ENCODE measurements around the gene FHL3. TPM values are rescaled to one million over a fixed set of nuclear protein-coding genes. Genes with fewer than 3 reads are reported as not detected.

Gene FHL3
- total and polyA plus RNA-seq, 9 of the 15 experiments (the other 6 are each of a cell fraction or from before 2014, with no cell fraction given) = 6.1 to 144 (median 34.1) TPM

DNA sequence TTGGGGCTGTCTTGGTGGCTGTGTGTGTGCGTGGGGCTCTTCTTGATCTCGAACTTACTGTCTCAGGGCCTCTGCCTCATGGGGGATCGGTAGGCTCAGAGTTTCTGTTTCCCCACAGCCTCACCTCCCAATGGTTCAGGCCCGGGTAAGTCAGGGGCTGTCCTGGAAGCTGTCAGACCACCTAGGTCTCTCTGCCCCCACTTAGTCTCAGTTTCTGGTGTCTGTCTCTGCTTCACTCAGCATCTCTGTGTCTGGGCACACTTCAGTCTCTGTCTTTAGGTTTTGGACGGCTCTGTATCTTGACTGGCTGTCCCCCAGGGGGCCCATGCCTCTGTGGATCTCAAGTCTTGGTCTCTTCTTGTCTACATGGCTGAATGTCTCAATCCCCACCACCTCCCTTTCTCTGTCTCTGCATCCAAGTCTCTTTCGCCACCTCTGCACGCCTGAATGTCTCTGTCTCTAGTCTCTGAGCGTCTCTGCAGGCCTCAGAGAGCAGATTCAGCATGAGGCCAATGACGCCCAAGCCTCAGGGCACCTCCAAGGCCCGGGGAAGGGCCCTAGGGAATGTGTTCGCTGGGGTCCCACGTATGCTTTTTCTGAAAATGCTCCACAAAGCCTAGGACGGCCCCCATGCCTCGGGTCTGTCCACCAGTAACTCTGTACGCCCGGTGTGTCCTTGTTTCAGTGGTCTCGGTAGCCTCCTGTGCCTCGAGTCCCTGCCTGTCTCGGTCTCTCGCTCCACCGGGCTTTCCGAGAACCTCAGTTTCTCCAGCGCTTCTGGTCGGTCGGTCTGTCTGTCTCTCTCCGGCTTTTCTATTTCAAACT, 818 bp downstream of the FHL3 start:
- Histone ChIP-seq H3K9ac (ENCODE audit: insufficient read depth in 1 of 2, low read depth in 2 of 2, low read length in 2 of 2) (peak overlapping the region; percentile 86 to 99), H4K20me1 (replicated peaks; ENCODE audit: control insufficient read depth, insufficient read depth, low read length) (0 out of 2 replicates have a peak, but pooled peaks cover 12% of the 10 kb centered on the region), H3K9me3 (replicated peaks; ENCODE audit: control insufficient read depth, insufficient read depth, low read depth, low read length) (no peaks in the 10 kb centered on the region), H3K9me1 (ENCODE audit: control insufficient read depth, insufficient read depth, low read length) (no peaks in the 10 kb centered on the region), H3K4me3 (peak overlapping the region; percentile 65), H3K79me2 (ENCODE audit: control insufficient read depth, insufficient read depth, low read length) (peaks cover 66% of the 10 kb centered on the region), H3K4me2 (ENCODE audit: insufficient read depth, low read length) (peak overlapping the region; percentile 92), H3K27me3 (ENCODE audit: control insufficient read depth in 2 of 2, insufficient read depth in 2 of 2, low read length in 2 of 2) (no peaks in the 10 kb centered on the region), H3K36me3 (ENCODE audit: control insufficient read depth, insufficient read depth, low read length) (peaks cover 36% of the 10 kb centered on the region), H3K27ac (ENCODE audit: extremely low read depth, low read depth, low read length) (peak overlapping the region; percentile 80), H2AFZ (ENCODE audit: low read depth, low read length) (no peak overlapping the region), H3K4me1 (replicated peaks in 1 of 2; ENCODE audit: control insufficient read depth in 2 of 2, insufficient read depth in 2 of 2, low read length in 2 of 2) (peaks cover 57 to 62% of the 10 kb centered on the region in 2 experiments)
- intact Hi-C loops (cut with micrococcal nuclease) (loop anchor here (1.0 kb wide), 1 partner anchor 8 kb away; the partner anchor contains the start of gene UTP11), in situ Hi-C loops (cut with MboI) (no loop called here)
- FAIRE-seq (peak; percentile 56), ATAC-seq (peak; percentile 14), DNase-seq (ENCODE audit: extremely low read depth in 1 of 4, low spot score in 3 of 4) (peak in 1 of 4 experiments; percentile 60)
- CTCF ChIA-PET (ENCODE audit: low intra/inter-chr PET ratio) = no interaction called here
- WGBS (ENCODE audit: insufficient coverage, low coverage, missing lambda C conversion rate) = under 1% methylated on average over 26 of the region's 26 CpGs
- BruUV-seq (replicated peaks) = TSS peak; percentile 73
- POLR2A ChIA-PET = interaction anchor here (0.5 to 4.3 kb wide), 5 partner anchors 10 to 998 kb away, joined by 3 to 65 read pairs (median 4); partner anchors contain the start of gene SF3A3
- TF ChIP-seq, protein P1, sequence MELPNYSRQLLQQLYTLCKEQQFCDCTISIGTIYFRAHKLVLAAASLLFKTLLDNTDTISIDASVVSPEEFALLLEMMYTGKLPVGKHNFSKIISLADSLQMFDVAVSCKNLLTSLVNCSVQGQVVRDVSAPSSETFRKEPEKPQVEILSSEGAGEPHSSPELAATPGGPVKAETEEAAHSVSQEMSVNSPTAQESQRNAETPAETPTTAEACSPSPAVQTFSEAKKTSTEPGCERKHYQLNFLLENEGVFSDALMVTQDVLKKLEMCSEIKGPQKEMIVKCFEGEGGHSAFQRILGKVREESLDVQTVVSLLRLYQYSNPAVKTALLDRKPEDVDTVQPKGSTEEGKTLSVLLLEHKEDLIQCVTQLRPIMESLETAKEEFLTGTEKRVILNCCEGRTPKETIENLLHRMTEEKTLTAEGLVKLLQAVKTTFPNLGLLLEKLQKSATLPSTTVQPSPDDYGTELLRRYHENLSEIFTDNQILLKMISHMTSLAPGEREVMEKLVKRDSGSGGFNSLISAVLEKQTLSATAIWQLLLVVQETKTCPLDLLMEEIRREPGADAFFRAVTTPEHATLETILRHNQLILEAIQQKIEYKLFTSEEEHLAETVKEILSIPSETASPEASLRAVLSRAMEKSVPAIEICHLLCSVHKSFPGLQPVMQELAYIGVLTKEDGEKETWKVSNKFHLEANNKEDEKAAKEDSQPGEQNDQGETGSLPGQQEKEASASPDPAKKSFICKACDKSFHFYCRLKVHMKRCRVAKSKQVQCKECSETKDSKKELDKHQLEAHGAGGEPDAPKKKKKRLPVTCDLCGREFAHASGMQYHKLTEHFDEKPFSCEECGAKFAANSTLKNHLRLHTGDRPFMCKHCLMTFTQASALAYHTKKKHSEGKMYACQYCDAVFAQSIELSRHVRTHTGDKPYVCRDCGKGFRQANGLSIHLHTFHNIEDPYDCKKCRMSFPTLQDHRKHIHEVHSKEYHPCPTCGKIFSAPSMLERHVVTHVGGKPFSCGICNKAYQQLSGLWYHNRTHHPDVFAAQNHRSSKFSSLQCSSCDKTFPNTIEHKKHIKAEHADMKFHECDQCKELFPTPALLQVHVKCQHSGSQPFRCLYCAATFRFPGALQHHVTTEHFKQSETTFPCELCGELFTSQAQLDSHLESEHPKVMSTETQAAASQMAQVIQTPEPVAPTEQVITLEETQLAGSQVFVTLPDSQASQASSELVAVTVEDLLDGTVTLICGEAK (IDR thresholded peaks at IDR 0.05) = peak; percentile 64; the same call in 1 of the 2 replicates
- TF ChIP-seq, protein P1 (CRISPR knock-in tag; IDR thresholded peaks at IDR 0.05) = no peak
- TF ChIP-seq ZFX (CRISPR knock-in tag; IDR thresholded peaks at IDR 0.05) (peak; percentile 53), AFF1 (IDR thresholded peaks at IDR 0.05; ENCODE audit: low read depth in 1 of 2, partially characterized antibody in 2 of 2) (peak in 1 of 2 experiments; percentile 69), PKNOX1 (IDR thresholded peaks at IDR 0.05) (0 out of 2 replicates have a peak, but pooled peaks have one; percentile 24)
